ENCODE measurements around the gene PLEKHA3.

The PLEKHA3 gene

GRCh38 chr2:178473931-178474330 is 6.3 kb upstream of the PLEKHA3 start:
- TF ChIP-seq GATA3 (IDR thresholded peaks at IDR 0.05; ENCODE audit: low read depth, low read length) (no peak), GATA2 (IDR thresholded peaks at IDR 0.05; ENCODE audit: low read depth, low read length) (no peak)

GRCh38 chr2:178474560-178474959 is 5.7 kb upstream of the PLEKHA3 start:
- TF ChIP-seq GATA2 (IDR thresholded peaks at IDR 0.05; ENCODE audit: low read depth, low read length) (no peak), GATA3 (IDR thresholded peaks at IDR 0.05; ENCODE audit: low read depth, low read length) (no peak)

GRCh38 chr2:178476477-178476876 is 3.8 kb upstream of the PLEKHA3 start:
- TF ChIP-seq GATA3 (IDR thresholded peaks at IDR 0.05; ENCODE audit: low read depth, low read length): no peak

- no peak for TF ChIP-seq GATA2 (IDR thresholded peaks at IDR 0.05; ENCODE audit: low read depth, low read length)
- no peak for TF ChIP-seq GATA3 (IDR thresholded peaks at IDR 0.05; ENCODE audit: low read depth, low read length)
Observed at GRCh38 chr2:178477443-178478129, 2.7 kb upstream of the PLEKHA3 start.

- TF ChIP-seq GATA2 (IDR thresholded peaks at IDR 0.05; ENCODE audit: low read depth, low read length): no peak
- TF ChIP-seq GATA3 (IDR thresholded peaks at IDR 0.05; ENCODE audit: low read depth, low read length): no peak
Observed at GRCh38 chr2:178478130-178478438, 2.2 kb upstream of the PLEKHA3 start.

- TF ChIP-seq GATA2 (IDR thresholded peaks at IDR 0.05; ENCODE audit: low read depth, low read length) (no peak), GATA3 (IDR thresholded peaks at IDR 0.05; ENCODE audit: low read depth, low read length) (no peak)
Observed at GRCh38 chr2:178478439-178479274, 1.6 kb upstream of the PLEKHA3 start, which contains the start of gene FKBP7. Gene FKBP7, minus strand, starts transcription at chr2:178478600. Its CDS starts 101 bp downstream, at chr2:178478499.

- no peak for TF ChIP-seq GATA3 (IDR thresholded peaks at IDR 0.05; ENCODE audit: low read depth, low read length)
- TF ChIP-seq GATA2 (IDR thresholded peaks at IDR 0.05; ENCODE audit: low read depth, low read length): no peak
Observed at GRCh38 chr2:178479275-178479616, 1.0 kb upstream of the PLEKHA3 start.

GRCh38 chr2:178479758-178480226 is 465 bp upstream of the PLEKHA3 start:
- TF ChIP-seq GATA3 (IDR thresholded peaks at IDR 0.05; ENCODE audit: low read depth, low read length): no peak

GRCh38 chr2:178482437-178482836 is 2.2 kb downstream of the PLEKHA3 start:
- no peak for TF ChIP-seq GATA3 (IDR thresholded peaks at IDR 0.05; ENCODE audit: low read depth, low read length)
- no peak for TF ChIP-seq GATA2 (IDR thresholded peaks at IDR 0.05; ENCODE audit: low read depth, low read length)

- TF ChIP-seq GATA3 (IDR thresholded peaks at IDR 0.05; ENCODE audit: low read depth, low read length) (no peak), GATA2 (IDR thresholded peaks at IDR 0.05; ENCODE audit: low read depth, low read length) (no peak)
Observed at GRCh38 chr2:178484245-178485041, 4.2 kb downstream of the PLEKHA3 start.

- no peak for TF ChIP-seq GATA2 (IDR thresholded peaks at IDR 0.05; ENCODE audit: low read depth, low read length)
- TF ChIP-seq GATA3 (IDR thresholded peaks at IDR 0.05; ENCODE audit: low read depth, low read length): no peak
Observed at GRCh38 chr2:178485356-178485755, 5.1 kb downstream of the PLEKHA3 start.

- TF ChIP-seq GATA2 (IDR thresholded peaks at IDR 0.05; ENCODE audit: low read depth, low read length) (no peak), GATA3 (IDR thresholded peaks at IDR 0.05; ENCODE audit: low read depth, low read length) (no peak)
Observed at GRCh38 chr2:178491612-178492011, 11.4 kb downstream of the PLEKHA3 start.

GRCh38 chr2:178496049-178496448 is 15.8 kb downstream of the PLEKHA3 start:
- no peak for TF ChIP-seq GATA2 (IDR thresholded peaks at IDR 0.05; ENCODE audit: low read depth, low read length)
- TF ChIP-seq GATA3 (IDR thresholded peaks at IDR 0.05; ENCODE audit: low read depth, low read length): no peak

- TF ChIP-seq GATA3 (IDR thresholded peaks at IDR 0.05; ENCODE audit: low read depth, low read length) (no peak), GATA2 (IDR thresholded peaks at IDR 0.05; ENCODE audit: low read depth, low read length) (no peak)
Observed at GRCh38 chr2:178498137-178498536, 17.9 kb downstream of the PLEKHA3 start.

Data from SH-SY5Y (cell line).